ENCODE results near the gene TNFRSF1B. TPM values are rescaled to one million over a fixed set of nuclear protein-coding genes. Genes with fewer than 3 reads are reported as not detected.

The TNFRSF1B gene
- total and polyA plus RNA-seq, 2 of the 8 experiments (the other 6 are each of a cell fraction or from before 2014, with no cell fraction given): 1.7 to 2.9 TPM

DNA sequence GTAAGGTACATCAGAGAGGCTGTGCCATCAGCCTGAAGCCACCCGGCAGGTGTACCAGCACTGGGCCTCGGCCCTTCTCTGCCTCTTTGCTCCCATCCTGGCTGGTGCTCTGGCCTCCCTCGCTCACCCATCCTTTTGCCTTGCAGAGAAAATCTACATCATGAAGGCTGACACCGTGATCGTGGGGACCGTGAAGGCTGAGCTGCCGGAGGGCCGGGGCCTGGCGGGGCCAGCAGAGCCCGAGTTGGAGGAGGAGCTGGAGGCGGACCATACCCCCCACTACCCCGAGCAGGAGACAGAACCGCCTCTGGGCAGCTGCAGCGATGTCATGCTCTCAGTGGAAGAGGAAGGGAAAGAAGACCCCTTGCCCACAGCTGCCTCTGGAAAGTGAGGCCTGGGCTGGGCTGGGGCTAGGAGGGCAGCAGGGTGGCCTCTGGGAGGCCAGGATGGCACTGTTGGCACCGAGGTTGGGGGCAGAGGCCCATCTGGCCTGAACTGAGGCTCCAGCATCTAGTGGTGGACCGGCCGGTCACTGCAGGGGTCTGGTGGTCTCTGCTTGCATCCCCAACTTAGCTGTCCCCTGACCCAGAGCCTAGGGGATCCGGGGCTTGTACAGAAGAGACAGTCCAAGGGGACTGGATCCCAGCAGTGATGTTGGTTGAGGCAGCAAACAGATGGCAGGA lies 24.5 kb upstream of the TNFRSF1B start (continued):
- TF ChIP-seq E2F6 (IDR thresholded peaks at IDR 0.05) (no peak), RFX5 (IDR thresholded peaks at IDR 0.05; ENCODE audit: borderline replicate concordance, low read depth, low read length) (no peak), EGR1 (IDR thresholded peaks at IDR 0.05; ENCODE audit: borderline replicate concordance, low read depth, low read length) (no peak), TCF12 (IDR thresholded peaks at IDR 0.05; ENCODE audit: low read depth, low read length) (no peak), SP4 (IDR thresholded peaks at IDR 0.05; ENCODE audit: low read length) (no peak)
- TF ChIP-seq, protein P1, sequence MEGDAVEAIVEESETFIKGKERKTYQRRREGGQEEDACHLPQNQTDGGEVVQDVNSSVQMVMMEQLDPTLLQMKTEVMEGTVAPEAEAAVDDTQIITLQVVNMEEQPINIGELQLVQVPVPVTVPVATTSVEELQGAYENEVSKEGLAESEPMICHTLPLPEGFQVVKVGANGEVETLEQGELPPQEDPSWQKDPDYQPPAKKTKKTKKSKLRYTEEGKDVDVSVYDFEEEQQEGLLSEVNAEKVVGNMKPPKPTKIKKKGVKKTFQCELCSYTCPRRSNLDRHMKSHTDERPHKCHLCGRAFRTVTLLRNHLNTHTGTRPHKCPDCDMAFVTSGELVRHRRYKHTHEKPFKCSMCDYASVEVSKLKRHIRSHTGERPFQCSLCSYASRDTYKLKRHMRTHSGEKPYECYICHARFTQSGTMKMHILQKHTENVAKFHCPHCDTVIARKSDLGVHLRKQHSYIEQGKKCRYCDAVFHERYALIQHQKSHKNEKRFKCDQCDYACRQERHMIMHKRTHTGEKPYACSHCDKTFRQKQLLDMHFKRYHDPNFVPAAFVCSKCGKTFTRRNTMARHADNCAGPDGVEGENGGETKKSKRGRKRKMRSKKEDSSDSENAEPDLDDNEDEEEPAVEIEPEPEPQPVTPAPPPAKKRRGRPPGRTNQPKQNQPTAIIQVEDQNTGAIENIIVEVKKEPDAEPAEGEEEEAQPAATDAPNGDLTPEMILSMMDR (IDR thresholded peaks at IDR 0.05; ENCODE audit: control extremely low read depth in 1 of 3, insufficient read depth in 1 of 3, low read depth in 1 of 3, low read length in 3 of 3): no peak

All from H1 (cell line).